Measurements from ENCODE around the gene OR8J1.
"Not testable (repeated sequence)": the region's sequence is repeated elsewhere in the genome, so short reads cannot be mapped to it uniquely, and the experiment has no call there.

Gene OR8J1

GRCh38 chr11:56340289-56340688, 13.8 kb upstream of the OR8J1 start:
- H3K9me3 ChIP-seq = peaks cover 0 to 11% (median 0%) of the 10 kb centered on the region in 3 donors
- H3K27ac ChIP-seq = no peak overlapping the region
- H3K36me3 ChIP-seq = no peaks in the 10 kb centered on the region
- DNase-seq = no peak
- no peak overlapping the region for H3K4me3 ChIP-seq
- intact Hi-C loops (cut with DNase I; ENCODE audit: low total_unique reads) = no loop called here
- no peaks in the 10 kb centered on the region for H3K27me3 ChIP-seq
- no peak for TF ChIP-seq CTCF (IDR thresholded peaks at IDR 0.05)
- H3K4me1 ChIP-seq = no peaks in the 10 kb centered on the region

GRCh38 chr11:56345739-56346138, 8.4 kb upstream of the OR8J1 start, which contains the start of gene OR8K1:
OR8K1 (plus strand) TSS chr11:56346039; CDS start chr11:56346039, 0 bp downstream.
- H3K27ac ChIP-seq = no peak within 1 kb of the TSS
- intact Hi-C loops (cut with DNase I; ENCODE audit: low total_unique reads) = no loop called here
- no peaks in the 10 kb centered on the region for H3K4me1 ChIP-seq
- TF ChIP-seq CTCF (IDR thresholded peaks at IDR 0.05) = no peak
- no peaks in the 10 kb centered on the region for H3K9me3 ChIP-seq
- no peak for DNase-seq
- H3K27me3 ChIP-seq = no peaks in the 10 kb centered on the region
- H3K4me3 ChIP-seq = no peak within 1 kb of the TSS
- no peaks in the 10 kb centered on the region for H3K36me3 ChIP-seq

DNA sequence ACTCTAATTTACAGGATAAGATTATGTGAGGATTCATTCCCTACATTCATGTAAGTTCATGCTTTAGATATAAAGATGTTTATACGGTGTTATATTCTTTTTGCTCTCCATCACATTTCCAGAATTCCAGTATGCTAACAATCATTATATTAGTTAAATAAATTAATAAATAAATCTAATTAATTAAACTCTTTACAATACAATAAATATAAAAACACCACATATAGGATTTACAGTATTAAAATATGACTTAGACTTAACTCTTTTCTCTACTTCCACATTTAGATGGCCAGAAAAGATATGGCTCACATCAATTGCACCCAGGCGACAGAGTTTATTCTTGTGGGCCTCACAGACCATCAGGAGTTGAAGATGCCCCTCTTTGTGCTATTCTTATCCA, 21.2 kb downstream of the OR8J1 start, which contains the start of gene OR8U1:
Gene OR8U1 (plus strand): TSS at position 301 of the 400 bp plus-strand sequence. CDS start 0 bp downstream, at position 301.
- H3K9me3 ChIP-seq = no peaks in the 10 kb centered on the region
- H3K36me3 ChIP-seq = no peaks in the 10 kb centered on the region
- DNase-seq = no peak
- no peaks in the 10 kb centered on the region for H3K27me3 ChIP-seq
- H3K27ac ChIP-seq = no peak within 1 kb of the TSS
- TF ChIP-seq CTCF (IDR thresholded peaks at IDR 0.05) = no peak
- no peaks in the 10 kb centered on the region for H3K4me1 ChIP-seq
- intact Hi-C loops (cut with DNase I; ENCODE audit: low total_unique reads) = no loop called here
- H3K4me3 ChIP-seq = no peak within 1 kb of the TSS

DNA sequence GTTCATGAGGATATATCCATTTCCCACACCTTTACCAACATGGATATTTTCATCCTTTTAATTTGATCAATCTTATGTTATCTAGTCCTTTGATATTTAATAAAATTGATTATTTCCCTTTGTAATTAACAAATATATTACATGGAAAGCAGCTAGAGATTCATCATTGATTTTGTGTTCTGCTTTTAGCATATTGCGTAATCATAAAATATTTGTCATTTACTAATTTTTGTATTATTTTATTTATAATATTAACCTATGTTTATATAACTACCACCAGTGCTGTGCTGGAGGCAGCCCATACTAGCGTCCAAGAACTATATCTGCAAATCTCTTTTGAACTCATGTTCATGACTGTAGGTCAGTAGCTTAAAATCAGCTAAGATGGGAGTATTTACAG, 26.0 kb downstream of the OR8J1 start:
- no peak for TF ChIP-seq CTCF (IDR thresholded peaks at IDR 0.05)
- H3K36me3 ChIP-seq = no peaks in the 10 kb centered on the region
- no peaks in the 10 kb centered on the region for H3K27me3 ChIP-seq
- no peak overlapping the region for H3K27ac ChIP-seq
- no peak for DNase-seq
- H3K9me3 ChIP-seq = no peaks in the 10 kb centered on the region
- intact Hi-C loops (cut with DNase I; ENCODE audit: low total_unique reads) = no loop called here
- no peak overlapping the region for H3K4me3 ChIP-seq
- H3K4me1 ChIP-seq = no peaks in the 10 kb centered on the region

DNA sequence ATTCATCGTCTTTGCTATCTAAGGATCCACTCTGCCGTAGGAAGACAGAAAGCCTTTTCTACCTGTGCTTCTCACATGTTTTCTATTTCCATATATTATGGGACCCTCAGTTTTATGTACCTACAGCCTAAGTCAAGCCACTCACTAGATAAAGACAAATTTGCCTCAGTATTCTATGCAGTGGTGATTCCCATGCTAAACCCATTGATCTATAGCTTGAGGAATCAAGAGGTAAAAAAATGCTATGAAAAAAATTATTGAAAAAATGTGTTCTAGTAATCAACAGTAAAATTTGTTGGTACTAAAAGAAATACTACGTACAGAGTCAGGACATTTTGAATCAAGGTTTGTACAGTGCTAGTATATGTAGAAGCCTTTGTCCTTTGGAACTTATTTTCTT, 40.3 kb downstream of the OR8J1 start:
- H3K27ac ChIP-seq = no peak overlapping the region
- intact Hi-C loops (cut with DNase I; ENCODE audit: low total_unique reads) = no loop called here
- H3K4me1 ChIP-seq = no peaks in the 10 kb centered on the region
- no peak overlapping the region for H3K4me3 ChIP-seq
- no peaks in the 10 kb centered on the region for H3K36me3 ChIP-seq
- H3K9me3 ChIP-seq = no peaks in the 10 kb centered on the region
- DNase-seq = no peak
- no peaks in the 10 kb centered on the region for H3K27me3 ChIP-seq
- TF ChIP-seq CTCF (IDR thresholded peaks at IDR 0.05) = no peak

DNA sequence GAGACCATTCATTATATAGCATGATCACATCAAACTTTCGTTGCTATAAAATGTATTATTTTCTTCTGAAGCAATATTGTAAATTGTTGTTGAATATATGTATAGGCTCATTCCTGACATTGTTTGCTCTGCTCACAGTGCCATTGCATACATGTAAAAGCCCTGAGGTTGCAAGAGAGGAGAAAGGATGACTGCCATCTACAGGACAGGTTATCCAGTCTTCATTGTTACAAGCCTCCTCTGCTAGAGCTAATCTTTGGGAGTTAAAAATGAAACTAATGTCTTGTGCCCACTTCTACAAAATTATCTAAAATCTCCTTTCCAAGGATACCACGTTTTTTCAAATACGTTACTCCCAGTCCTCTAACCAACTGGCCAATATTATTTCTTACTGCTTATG, 42.0 kb downstream of the OR8J1 start:
- intact Hi-C loops (cut with DNase I; ENCODE audit: low total_unique reads) = no loop called here
- Histone ChIP-seq H3K9me3 (no peaks in the 10 kb centered on the region), H3K36me3 (no peaks in the 10 kb centered on the region), H3K4me3 (no peak overlapping the region), H3K4me1 (no peaks in the 10 kb centered on the region), H3K27me3 (no peaks in the 10 kb centered on the region), H3K27ac (no peak overlapping the region)
- DNase-seq = no peak
- TF ChIP-seq CTCF (IDR thresholded peaks at IDR 0.05) = no peak

- H3K9me3 ChIP-seq; H3K27ac ChIP-seq; intact Hi-C loops (cut with DNase I; ENCODE audit: low total_unique reads); DNase-seq; H3K27me3 ChIP-seq; H3K36me3 ChIP-seq; H3K4me3 ChIP-seq; H3K4me1 ChIP-seq: not testable (repeated sequence)
Measured at GRCh38 chr11:56401858-56402461, 47.9 kb downstream of the OR8J1 start.
